ENCODE results near the gene GNB1. TPM values are rescaled to one million over a fixed set of nuclear protein-coding genes. Genes with fewer than 3 reads are reported as not detected.
"Not testable (repeated sequence)": the region's sequence is repeated elsewhere in the genome, so short reads cannot be mapped to it uniquely, and the experiment has no call there.

Gene GNB1
- total RNA-seq, 4 donors from 2014 or later = 150 to 191 (median 159) TPM

GRCh38 chr1:1754051-1754815 is 136.7 kb downstream of the GNB1 start:
- peaks cover 0 to 16% (median 2%) of the 10 kb centered on the region in 4 donors for H3K4me1 ChIP-seq
- H3K4me3 ChIP-seq = no peak overlapping the region
- TF ChIP-seq CTCF (IDR thresholded peaks at IDR 0.05) (no peak), EP300 (IDR thresholded peaks at IDR 0.05) (no peak)
- H3K27me3 ChIP-seq = no peaks in the 10 kb centered on the region
- H3K27ac ChIP-seq = no peak overlapping the region
- DNase-seq (ENCODE audit: low spot score in 2 of 2) = no peak
- 78 to 83% methylated on average over 40 to 46 of the region's 49 CpGs for WGBS, 2 donors
- H3K36me3 ChIP-seq = peaks cover 3 to 72% (median 15%) of the 10 kb centered on the region in 3 donors
- no peaks in the 10 kb centered on the region for H3K9me3 ChIP-seq

GRCh38 chr1:1753607-1754005 is 137.3 kb downstream of the GNB1 start:
- Histone ChIP-seq H3K4me3 (no peak overlapping the region), H3K36me3 (peaks cover 3 to 65% (median 15%) of the 10 kb centered on the region in 3 donors), H3K4me1 (peaks cover 0 to 9% (median 2%) of the 10 kb centered on the region in 4 donors), H3K9me3 (no peaks in the 10 kb centered on the region), H3K27me3 (no peaks in the 10 kb centered on the region), H3K27ac (no peak overlapping the region)
- no peak for DNase-seq (ENCODE audit: low spot score in 2 of 2)
- no peak for TF ChIP-seq POLR2A (IDR thresholded peaks at IDR 0.05)
- TF ChIP-seq EP300 (IDR thresholded peaks at IDR 0.05) = no peak
- no peak for TF ChIP-seq CTCF (IDR thresholded peaks at IDR 0.05)
- WGBS, 2 donors = 78 to 82% methylated on average over 13 to 16 of the region's 16 CpGs

DNA sequence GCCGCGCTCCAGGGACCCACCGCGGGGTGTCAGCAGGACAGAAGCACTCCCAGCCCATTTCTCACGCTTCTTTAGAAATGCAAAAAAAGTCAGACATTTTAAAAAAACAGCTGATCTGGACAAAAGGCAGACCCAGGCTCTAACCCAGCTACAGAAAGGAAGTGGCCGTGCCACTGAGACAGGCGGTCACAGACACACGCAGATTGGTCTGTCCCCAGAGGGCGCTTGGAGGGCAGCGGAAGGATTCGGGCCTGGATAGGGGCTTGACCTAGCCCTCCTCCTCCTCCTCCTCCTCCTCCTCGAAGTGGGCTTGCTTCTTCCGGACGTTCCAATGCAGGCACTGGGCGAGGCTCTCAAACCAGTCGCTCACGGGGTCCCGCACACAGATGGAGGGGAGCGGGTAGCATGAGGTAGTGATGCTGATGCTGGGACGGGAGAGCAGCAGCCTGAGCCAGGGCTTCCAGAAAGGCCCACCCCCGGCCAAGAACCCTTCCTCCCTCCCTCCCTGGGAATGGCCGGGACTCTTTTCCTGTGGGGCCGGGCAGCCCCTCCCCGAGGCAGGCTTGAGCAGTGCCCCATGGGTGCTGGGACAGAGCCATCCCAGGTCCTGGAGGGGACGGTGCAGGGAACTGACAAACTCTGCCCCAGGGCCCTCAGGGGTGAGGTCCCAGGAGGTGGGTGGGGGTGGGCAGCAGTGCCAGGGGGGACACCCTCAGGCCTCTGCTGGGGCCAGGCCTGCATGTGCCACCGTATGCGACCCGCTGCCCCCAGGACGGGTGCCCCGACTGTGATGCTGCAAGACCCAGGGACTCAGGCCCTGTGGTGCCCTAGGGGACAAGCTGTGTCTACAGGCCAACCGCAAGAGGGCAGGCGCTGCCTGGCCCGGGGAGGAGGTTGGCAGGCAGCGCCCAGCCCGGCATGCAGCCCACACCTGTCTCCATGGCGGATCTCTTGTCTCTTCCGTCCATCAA is 138.0 kb downstream of the GNB1 start:
- no peak overlapping the region for H3K4me3 ChIP-seq
- no peak for TF ChIP-seq EP300 (IDR thresholded peaks at IDR 0.05)
- no peak for TF ChIP-seq POLR2A (IDR thresholded peaks at IDR 0.05)
- TF ChIP-seq CTCF (IDR thresholded peaks at IDR 0.05) = no peak
- peaks cover 0 to 2% (median 0%) of the 10 kb centered on the region in 4 donors for H3K4me1 ChIP-seq
- 81 to 85% methylated on average over 17 to 33 of the region's 37 CpGs for WGBS, 2 donors
- DNase-seq (ENCODE audit: low spot score in 2 of 2) = no peak
- no peaks in the 10 kb centered on the region for H3K9me3 ChIP-seq
- no peak overlapping the region for H3K27ac ChIP-seq
- H3K36me3 ChIP-seq = peaks cover 3 to 59% (median 15%) of the 10 kb centered on the region in 3 donors
- no peaks in the 10 kb centered on the region for H3K27me3 ChIP-seq

DNA sequence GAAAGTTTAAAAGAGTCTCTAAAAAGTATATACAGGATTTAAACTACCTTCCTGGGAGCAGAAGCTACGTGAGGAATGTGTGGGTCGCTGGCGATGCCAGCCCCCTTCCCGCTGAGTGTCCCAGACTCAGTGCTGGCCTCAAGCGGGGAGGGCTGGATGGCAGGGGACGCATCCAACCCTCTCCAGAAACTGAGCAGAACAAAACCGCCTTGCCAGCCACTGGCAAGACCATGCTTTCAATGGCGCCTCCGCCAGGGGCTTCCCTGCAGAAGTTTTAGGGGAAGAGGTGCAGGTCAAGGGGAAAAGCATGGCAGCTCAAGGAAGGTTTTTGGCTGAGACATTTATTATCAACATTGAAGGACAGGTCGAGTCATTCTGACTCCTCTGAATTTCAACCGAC is 138.7 kb downstream of the GNB1 start:
- TF ChIP-seq EP300 (IDR thresholded peaks at IDR 0.05) (no peak), CTCF (IDR thresholded peaks at IDR 0.05) (no peak), POLR2A (IDR thresholded peaks at IDR 0.05) (no peak)
- Histone ChIP-seq H3K36me3 (peaks cover 3 to 52% (median 15%) of the 10 kb centered on the region in 3 donors), H3K27ac (no peak overlapping the region), H3K4me1 (no peaks in the 10 kb centered on the region), H3K9me3 (no peaks in the 10 kb centered on the region), H3K4me3 (no peak overlapping the region), H3K27me3 (no peaks in the 10 kb centered on the region)
- no peak for DNase-seq (ENCODE audit: low spot score in 2 of 2)
- 84 to 86% methylated on average over 11 of the region's 11 CpGs for WGBS, 2 donors

DNA sequence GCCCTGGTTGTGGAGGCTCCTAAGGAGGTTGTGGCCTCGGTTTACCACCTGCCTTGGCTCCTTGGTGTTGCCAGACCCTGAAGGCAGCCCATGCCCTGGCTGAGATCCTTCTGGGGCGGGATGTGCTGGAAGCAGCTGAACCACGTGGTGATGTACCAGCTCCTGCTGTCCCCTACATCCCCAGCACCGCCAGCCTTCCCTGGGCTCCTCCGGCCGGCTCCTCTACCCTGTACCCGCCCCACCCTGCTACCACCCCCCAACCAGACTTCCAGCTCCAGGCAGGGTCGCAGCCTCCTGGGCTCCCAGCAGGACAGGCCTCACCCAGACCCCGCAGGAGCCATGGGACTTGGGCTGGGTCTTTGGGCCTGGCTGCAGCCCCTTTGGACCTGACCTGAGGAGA is 140.9 kb downstream of the GNB1 start:
- H3K9me3 ChIP-seq; H3K27me3 ChIP-seq; H3K4me3 ChIP-seq; DNase-seq (ENCODE audit: low spot score in 2 of 2); H3K4me1 ChIP-seq; H3K27ac ChIP-seq: not testable (repeated sequence)
- peaks cover 3 to 30% (median 10%) of the 10 kb centered on the region in 3 donors for H3K36me3 ChIP-seq
- WGBS, 2 donors = 70% methylated on average over 8 of the region's 9 CpGs; no CpG with 5 or more reads in 1 of the 2 donors

Data from tibial nerve (tissue), 4 donors.